ENCODE measurements around the gene MNAT1.
"Not testable (repeated sequence)": the region's sequence is repeated elsewhere in the genome, so short reads cannot be mapped to it uniquely, and the experiment has no call there.

Gene MNAT1

DNA sequence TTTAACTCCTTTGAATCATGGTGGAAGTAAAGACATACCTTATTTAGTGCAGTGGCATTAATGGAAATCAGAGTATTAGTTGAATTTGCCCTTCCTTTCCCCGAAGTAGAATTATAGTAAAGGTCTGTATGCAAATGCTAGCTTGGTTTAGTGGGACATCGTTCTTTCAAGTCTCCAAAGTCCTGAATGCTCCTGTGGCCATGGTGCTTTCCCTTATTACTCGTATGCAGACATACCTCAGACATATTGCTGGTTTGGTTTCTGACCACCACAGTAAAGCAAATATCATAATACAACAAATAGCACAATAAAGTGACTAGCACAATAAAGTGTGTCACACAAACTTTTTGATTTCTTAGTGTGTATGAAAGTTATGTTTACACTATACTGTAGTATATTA is 52.3 kb downstream of the MNAT1 start:
- in situ Hi-C loops (cut with HindIII; ENCODE audit: low pct_ligation_motif_present, low pct_unique_long_range_greater_than_20kb, low sequenced_read_pairs), result no loop called here
- no peak for DNase-seq

DNA sequence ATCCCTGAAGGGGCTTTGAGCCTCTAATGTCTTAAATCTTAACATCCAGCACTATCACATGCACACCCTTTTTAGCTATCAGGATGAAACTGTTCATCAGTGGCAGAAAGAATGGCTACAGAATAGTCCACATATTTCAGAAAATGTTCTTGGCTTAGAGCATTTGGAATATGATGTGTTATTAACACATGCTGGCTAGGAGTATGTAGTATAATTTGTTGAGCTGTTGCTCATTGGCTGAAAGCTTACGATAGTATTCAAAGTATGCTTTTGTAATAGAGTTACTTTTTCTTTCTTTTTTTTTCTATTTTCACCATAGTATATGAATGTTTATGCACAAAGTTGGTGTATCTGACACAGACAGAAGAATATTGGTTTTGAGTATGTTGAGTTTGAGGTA is 55.1 kb downstream of the MNAT1 start:
- no peak for DNase-seq
- in situ Hi-C loops (cut with HindIII; ENCODE audit: low pct_ligation_motif_present, low pct_unique_long_range_greater_than_20kb, low sequenced_read_pairs), result no loop called here

DNA sequence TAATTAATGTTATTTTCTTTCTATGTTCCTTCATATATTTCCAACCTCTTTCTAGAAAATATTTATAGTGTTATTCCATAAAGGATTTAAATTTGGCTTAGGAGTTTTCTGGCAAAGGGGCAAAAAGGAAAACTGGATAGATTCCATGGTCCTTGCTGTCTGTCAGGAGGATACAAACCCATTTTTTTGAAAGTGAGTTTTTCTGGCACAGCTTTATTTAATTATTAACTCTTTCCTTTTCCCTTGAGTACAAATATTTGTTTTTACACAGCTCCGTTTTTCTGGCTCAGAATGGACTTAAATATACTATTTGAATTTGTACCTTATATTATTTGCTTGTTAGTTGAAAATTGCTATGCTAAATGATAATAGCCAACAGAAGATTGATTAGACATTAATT is 56.3 kb downstream of the MNAT1 start:
- in situ Hi-C loops (cut with HindIII; ENCODE audit: low pct_ligation_motif_present, low pct_unique_long_range_greater_than_20kb, low sequenced_read_pairs), result no loop called here
- no peak for DNase-seq

DNA sequence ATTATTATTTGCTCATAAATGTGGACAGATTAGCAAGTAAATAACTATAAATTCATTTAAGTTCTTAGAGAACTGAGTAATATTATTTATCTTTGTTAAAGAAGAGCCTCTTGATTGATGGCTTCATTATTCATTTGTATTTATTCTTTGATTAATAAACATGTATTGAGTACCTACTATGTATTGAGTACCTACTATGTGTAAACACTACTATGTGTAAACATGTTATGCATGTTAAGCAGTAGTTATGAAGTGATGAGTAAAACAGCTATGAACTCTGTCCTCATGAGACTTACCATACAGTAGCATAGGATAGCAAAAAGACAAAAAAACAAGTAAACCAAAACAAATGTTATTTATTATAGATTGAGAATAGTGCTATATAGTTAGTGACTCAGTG is 61.9 kb downstream of the MNAT1 start:
- DNase-seq, result no peak
- in situ Hi-C loops (cut with HindIII; ENCODE audit: low pct_ligation_motif_present, low pct_unique_long_range_greater_than_20kb, low sequenced_read_pairs), result no loop called here

DNA sequence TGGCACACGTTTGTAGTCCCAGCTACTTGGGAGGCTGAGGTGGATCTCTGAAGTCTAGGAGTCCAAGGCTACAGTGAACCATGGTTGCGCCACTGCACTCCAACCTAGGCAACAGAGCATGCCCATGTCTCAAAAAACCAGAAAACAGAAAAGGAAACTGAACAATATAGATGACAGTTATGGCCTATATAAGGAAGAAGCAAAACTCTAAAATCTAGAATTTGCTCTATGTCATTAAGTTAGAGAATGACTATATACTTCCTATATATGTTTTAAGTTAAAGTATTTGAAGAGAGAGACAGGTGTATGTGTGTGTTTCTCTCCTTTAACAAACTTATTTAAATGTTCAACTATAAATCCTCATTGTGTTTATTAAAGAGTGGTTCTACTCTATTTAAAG is 65.8 kb downstream of the MNAT1 start:
- no peak for DNase-seq
- in situ Hi-C loops (cut with HindIII; ENCODE audit: low pct_ligation_motif_present, low pct_unique_long_range_greater_than_20kb, low sequenced_read_pairs), result no loop called here

DNA sequence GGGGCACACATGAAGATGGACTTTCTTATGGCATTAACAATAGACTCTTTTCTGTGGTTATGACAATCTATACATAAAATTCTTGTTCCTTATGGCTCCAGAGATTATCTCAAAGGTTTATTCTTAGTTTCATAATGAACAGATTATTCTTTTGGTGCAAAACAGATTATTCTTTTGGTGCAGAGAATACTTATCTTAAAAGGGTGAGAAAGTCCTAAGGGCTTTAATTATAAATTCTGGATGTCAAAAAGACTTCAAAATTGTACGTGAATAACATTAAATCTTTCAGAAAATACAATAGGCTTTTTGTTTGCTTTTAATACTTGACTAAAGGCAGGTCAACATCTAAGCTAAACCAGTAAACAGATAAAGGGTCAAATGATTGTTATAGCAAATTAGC is 69.3 kb downstream of the MNAT1 start:
- in situ Hi-C loops (cut with HindIII; ENCODE audit: low pct_ligation_motif_present, low pct_unique_long_range_greater_than_20kb, low sequenced_read_pairs), result no loop called here
- no peak for DNase-seq

DNA sequence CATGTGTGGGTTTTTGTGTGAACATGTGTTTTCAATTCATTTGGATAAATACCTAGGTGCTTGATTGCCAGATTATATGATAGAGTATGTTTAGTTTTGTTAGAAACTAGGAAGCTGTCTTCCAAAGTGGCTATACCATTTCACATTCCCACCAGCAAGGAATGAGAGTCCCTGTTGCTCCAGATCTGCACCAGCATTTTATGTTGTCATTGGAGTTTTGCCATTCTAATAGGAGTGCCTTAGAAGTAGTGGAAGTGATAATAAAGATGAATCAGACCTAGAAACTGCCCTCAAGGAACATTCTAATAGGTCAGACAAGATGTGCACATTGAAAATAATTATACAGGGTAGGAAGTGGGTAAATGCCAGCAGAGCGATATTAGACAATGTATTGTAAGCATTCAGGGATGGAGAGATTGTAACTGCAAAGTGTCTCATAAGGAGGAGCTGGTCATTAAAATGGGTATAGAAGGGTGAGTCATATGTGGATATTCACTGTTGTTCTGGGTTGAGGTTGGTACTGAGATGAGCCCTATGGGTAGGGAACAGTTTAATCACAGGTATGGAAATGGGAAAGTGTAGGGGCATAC is 71.4 kb downstream of the MNAT1 start:
- DNase-seq, result no peak
- in situ Hi-C loops (cut with HindIII; ENCODE audit: low pct_ligation_motif_present, low pct_unique_long_range_greater_than_20kb, low sequenced_read_pairs), result no loop called here

DNA sequence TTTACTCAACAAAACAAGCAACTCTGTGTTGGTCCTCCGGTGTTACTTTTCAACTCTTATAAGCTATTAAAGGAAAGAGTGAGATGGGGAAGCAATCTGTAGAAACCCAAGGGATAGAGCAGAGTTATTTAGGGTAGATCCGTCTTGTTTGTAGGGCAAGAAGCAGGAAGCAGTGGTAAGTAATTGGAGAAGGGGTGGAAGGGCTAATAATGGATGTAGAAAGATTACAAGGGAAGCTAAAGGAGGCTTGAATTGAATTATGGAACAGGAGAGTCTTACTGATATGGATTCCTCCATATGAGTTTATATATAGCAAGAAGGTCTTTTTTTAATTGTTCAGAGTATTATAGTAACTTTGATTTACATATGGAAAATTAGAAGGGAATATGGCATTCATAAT is 72.7 kb downstream of the MNAT1 start:
- in situ Hi-C loops (cut with HindIII; ENCODE audit: low pct_ligation_motif_present, low pct_unique_long_range_greater_than_20kb, low sequenced_read_pairs), result no loop called here
- DNase-seq, result no peak

DNA sequence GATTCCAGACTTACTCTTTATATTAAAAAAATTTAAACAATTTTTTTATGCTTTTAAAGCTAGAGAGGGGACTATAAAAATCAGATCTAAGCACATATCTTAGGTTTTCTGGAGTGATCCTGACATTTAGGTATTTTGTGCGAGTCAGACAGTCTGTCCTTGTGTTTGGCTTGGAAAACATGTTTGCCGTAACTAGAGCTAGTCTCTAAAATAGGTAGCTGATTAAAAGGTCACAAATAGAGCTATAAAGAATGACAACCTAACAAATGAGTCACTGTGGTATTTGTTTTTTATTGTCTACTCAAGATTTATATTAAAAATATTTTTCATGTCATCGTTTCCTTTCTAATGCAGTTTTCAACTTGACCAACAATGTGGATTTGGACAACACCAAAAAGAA is 73.4 kb downstream of the MNAT1 start:
- in situ Hi-C loops (cut with HindIII; ENCODE audit: low pct_ligation_motif_present, low pct_unique_long_range_greater_than_20kb, low sequenced_read_pairs), result no loop called here
- no peak for DNase-seq

DNA sequence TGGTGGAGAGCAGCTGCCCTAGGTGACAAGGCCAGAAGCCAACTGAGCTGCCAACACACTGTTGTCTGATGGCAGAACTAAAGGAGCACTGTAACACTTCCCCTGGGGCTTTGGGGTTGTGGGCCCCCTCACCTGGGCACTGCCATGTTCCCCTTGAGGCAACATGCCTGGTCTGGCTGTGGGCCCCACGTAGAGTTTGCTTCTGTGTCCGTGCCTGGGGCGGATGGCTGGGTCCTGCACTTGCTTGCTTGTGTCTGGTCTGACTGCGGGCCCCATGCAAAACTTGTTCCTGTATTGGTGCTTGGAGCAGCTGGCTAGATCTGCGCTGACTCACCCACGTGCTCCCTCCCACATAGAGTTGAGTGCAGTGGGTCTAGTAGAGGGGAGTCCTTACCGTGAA is 78.4 kb downstream of the MNAT1 start:
- DNase-seq, result no peak
- in situ Hi-C loops (cut with HindIII; ENCODE audit: low pct_ligation_motif_present, low pct_unique_long_range_greater_than_20kb, low sequenced_read_pairs), result no loop called here

DNA sequence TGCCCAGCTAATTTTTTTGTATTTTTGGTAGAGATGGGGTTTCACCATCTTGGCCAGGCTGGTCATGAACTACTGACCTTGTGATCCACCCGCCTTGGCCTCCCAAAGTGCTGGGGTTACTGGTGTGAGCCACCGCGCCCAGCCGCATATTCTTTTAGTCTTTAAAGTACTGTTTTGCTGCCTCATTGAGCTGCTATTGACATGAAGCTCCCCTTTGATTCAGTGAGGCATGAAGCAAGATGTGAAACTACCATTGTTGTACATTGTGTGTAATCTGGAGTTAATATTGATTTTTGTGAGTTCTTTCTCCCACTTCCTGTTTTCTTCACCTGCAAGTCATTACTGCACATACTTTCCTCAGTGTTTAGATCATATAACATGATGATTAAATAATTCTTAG is 80.8 kb downstream of the MNAT1 start:
- in situ Hi-C loops (cut with HindIII; ENCODE audit: low pct_ligation_motif_present, low pct_unique_long_range_greater_than_20kb, low sequenced_read_pairs), result no loop called here
- no peak for DNase-seq

DNA sequence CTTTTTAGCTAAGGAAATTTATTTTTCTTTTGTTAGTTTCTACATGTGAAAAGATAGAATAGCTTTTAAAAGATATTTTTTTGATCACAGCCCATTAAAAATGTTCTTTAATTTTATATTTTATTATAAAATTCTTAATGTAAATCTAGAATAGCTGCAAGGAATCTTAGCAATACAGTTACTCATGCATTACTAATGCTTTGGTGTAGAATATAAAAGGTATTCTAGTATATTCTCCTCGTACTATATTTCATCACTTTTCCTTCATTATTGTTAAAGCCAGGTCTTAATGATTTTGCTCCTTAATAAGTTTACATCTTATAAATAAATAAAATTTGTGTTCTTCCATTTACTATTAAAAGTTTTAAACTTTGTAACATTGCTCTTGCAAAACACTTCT is 82.6 kb downstream of the MNAT1 start:
- no peak for DNase-seq
- in situ Hi-C loops (cut with HindIII; ENCODE audit: low pct_ligation_motif_present, low pct_unique_long_range_greater_than_20kb, low sequenced_read_pairs), result no loop called here

DNA sequence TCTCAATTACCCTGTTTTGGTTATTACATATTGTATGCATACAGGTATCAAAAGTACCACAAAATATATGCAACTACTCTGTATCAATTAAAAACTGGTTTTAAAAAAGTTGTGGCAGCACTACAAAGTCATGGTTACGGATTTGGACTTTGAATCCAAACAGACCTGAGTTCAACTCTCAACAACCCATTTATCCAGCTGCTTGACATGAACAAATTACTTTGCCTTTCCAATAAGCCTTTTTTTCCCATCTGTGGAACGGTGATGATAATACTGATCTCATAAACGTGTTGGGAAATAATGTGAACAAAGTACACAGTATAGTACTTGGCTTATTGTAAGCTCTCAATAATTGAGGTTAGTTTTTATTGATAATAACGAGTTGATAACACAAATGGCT is 85.0 kb downstream of the MNAT1 start:
- in situ Hi-C loops (cut with HindIII; ENCODE audit: low pct_ligation_motif_present, low pct_unique_long_range_greater_than_20kb, low sequenced_read_pairs), result no loop called here

DNA sequence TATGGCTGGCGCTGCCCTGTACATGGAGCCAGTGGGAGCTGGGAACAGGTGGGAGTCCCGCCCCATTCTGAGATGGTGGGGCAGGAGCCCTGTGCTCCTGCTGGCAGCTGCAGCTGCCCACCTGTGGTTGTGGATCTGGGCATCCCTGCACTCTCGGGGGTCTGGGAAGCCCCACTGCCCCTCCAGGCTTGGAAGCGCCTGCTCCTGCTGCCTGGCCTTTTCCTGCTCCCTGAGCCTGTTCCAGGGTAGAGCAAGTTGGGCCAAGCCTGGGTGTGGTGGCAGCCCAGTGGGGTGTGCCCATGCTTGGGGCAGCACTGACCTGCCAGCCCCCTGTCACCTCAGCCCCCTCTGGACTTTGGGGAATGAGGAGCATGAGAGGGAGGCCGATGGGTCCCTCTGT is 104.0 kb downstream of the MNAT1 start:
- in situ Hi-C loops (cut with HindIII; ENCODE audit: low pct_ligation_motif_present, low pct_unique_long_range_greater_than_20kb, low sequenced_read_pairs), result no loop called here
- no peak for DNase-seq

More for the DNA sequence above, 85.0 kb downstream of the MNAT1 start:
- no peak for DNase-seq

DNA sequence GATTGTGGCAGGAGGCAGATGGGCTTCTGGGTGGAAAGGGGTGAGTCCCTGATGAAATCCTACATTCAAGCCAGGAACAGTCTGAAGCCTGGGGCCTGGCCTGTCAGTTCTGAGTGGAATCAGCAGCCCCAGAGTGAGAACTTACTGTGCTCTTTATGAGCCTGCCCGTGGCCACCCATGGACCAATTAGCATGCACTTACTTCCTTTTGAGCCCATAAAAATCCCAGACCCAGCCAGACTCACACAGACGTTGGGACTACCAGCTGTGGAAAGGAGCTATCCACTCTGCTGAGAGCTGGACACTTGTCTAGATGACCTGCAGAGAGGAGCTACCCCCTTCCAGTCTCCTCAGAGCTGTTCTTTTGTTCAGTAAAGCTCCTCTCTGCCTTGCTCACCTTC is 104.5 kb downstream of the MNAT1 start:
- in situ Hi-C loops (cut with HindIII; ENCODE audit: low pct_ligation_motif_present, low pct_unique_long_range_greater_than_20kb, low sequenced_read_pairs), result no loop called here
- no peak for DNase-seq

DNA sequence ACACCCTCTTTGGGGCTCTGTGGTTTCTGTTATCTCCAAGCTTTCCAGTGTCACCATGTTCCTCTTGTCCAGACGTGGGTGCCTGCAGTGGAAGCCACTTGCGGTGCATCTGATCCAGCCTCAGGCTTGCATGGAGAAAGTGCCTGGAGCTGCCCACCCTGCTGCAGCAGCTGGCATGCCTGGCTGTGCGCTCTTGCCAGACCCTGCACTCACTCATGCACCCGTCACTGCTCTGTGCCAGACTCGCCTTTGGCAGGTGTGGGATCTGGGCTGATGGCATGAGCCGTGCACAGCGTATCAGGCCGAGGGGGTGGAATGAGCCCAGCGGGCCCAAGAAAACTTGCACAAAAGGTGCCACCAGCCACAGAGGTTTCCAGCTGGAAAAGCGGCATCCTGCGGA is 105.1 kb downstream of the MNAT1 start:
- no peak for DNase-seq
- in situ Hi-C loops (cut with HindIII; ENCODE audit: low pct_ligation_motif_present, low pct_unique_long_range_greater_than_20kb, low sequenced_read_pairs), result no loop called here

DNA sequence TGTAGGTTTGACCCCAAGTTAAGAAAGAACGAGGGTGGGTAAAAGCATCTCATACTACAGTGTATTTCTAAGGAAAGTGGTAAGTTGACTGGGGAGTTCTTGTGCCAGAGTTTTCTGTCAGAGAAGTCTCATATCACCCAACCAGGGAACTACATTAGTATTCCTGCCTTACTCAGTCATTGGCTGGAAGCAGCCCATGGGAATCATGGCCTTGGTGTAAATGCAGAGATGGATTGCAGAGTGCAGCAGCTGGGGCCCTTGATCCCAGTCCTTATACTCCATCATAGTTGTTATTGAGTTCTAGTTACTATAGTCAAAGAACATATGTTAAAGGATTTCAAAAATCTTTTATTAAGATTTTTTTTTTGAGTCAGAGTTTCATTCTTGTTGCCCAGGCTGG is 105.8 kb downstream of the MNAT1 start:
- no peak for DNase-seq
- in situ Hi-C loops (cut with HindIII; ENCODE audit: low pct_ligation_motif_present, low pct_unique_long_range_greater_than_20kb, low sequenced_read_pairs), result no loop called here

DNA sequence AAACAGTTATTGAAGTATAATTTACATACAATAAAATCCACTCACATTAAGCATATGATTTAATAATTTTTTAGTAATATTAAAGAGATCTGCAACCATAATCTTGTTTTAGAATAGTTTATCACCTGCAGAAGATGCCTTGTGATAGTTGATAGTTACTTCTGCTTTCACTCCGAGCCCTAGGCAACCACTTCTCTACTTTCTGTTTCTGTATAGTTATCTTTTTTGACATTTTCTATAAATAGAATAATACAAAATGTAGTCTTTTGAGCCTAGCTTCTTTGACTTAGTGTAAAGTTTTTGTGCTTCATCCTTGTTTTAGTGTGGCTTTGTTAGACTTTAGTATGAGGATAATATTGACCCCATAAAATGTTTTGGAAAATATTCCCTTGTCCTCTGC is 111.0 kb downstream of the MNAT1 start:
- DNase-seq, result no peak
- in situ Hi-C loops (cut with HindIII; ENCODE audit: low pct_ligation_motif_present, low pct_unique_long_range_greater_than_20kb, low sequenced_read_pairs), result no loop called here

DNA sequence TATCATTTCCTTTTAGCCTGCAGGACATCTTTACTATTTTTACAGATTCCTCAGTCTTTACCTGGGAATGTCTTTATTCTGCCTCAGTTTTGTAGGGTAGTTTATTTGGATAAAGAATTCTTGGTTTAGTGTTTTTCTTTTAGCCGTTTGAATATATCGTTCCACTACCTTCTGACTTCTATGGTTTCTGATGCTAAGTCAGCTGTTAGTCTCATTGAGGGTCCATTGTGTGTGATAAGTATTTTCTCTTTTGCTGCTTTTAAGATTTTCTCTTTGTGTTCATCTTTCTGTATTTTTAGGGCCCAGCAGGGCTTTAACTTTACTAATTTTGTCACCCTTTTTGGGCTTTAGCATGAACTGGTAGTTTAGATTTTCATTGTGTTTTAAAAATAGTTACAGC is 113.5 kb downstream of the MNAT1 start:
- peak; percentile 8 for DNase-seq
- in situ Hi-C loops (cut with HindIII; ENCODE audit: low pct_ligation_motif_present, low pct_unique_long_range_greater_than_20kb, low sequenced_read_pairs), result no loop called here

DNA sequence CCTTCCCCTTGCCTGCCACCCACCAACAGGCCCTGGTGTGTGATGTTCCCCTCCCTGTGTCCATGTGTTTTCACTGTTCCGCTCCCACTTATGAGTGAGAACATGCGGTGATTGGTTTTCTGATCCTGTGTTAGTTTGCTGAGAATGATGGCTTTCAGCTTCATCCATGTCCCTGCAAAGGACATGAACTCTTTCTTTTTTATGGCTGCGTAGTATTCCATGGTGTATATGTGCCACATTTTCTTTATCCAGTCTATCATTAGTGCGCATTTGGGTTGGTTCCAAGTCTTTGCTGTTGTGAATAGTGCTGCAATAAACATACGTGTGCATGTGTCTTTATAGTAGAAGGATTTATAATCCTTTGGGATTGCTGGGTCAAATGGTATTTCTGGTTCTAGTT is 117.1 kb downstream of the MNAT1 start:
- DNase-seq; in situ Hi-C loops (cut with HindIII; ENCODE audit: low pct_ligation_motif_present, low pct_unique_long_range_greater_than_20kb, low sequenced_read_pairs): not testable (repeated sequence)

DNA sequence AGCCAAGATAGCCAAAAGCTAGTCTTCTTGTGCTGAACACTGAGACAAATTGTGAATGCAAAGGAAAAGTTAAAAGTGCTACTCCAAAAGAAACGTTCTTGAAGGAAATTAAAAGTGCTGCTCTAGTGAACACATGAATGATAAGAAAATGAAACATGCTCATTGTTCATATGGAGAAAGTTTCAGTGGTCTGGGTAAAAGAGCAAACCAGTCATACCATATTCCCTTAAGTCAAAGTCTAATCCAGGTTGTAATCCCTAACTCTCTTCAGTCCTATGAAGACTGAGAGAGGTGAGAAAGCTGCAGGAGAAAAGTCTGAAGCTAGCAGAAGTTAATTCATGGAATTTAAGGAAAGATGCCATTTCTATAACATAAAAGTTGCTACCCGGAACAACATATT is 121.5 kb downstream of the MNAT1 start:
- in situ Hi-C loops (cut with HindIII; ENCODE audit: low pct_ligation_motif_present, low pct_unique_long_range_greater_than_20kb, low sequenced_read_pairs), result no loop called here
- no peak for DNase-seq

Measured in ACHN (cell line).